Measurements from ENCODE around the gene ABCF2.

- no peak for TF ChIP-seq CTCF (conservative IDR thresholded peaks at IDR 0.05; ENCODE audit: low read length)
- no peak for TF ChIP-seq EZH2phosphoT487 (IDR thresholded peaks at IDR 0.05; ENCODE audit: borderline replicate concordance, low read depth, low read length)
These were observed 24.9 kb upstream of the ABCF2 start for GRCh38 chr7:151251689-151252560.

Measured in OCI-LY7 (cell line).